RWPE2 (cell line): ENCODE measurements around the gene ARHGEF11.

Source experiments
- ATAC-seq: fragments of 200-7000 bp; cut with Tn5 transposase; 3 replicates; pipeline ENCODE4 v1.9.1; 2021; ENCODE audit warnings: low read depth
- DNase-seq: peaks from one replicate; pipeline ENCODE4 v3.0.0-alpha.2; 2020; ENCODE audit warnings: low spot score
- H3K27ac ChIP-seq: fragments of 450-650 bp; 2 replicates; pipeline ENCODE4 v1.5.1; 2017; ENCODE audit warnings: mild to moderate bottlenecking; ENCODE audit not compliant: poor library complexity, severe bottlenecking
- H3K27me3 ChIP-seq: fragments of 250-450 bp; sonication (Bioruptor Pico); 2 replicates; pipeline ENCODE4 v1.5.1; 2021; ENCODE audit warnings: mild to moderate bottlenecking, moderate library complexity; ENCODE audit not compliant: insufficient read depth, poor library complexity, severe bottlenecking
- H3K36me3 ChIP-seq: fragments of 250-450 bp; sonication (Bioruptor Pico); 2 replicates; pipeline ENCODE4 v1.5.1; 2020; ENCODE audit warnings: low read depth, mild to moderate bottlenecking, moderate library complexity
- H3K4me1 ChIP-seq: fragments of 250-450 bp; sonication (Bioruptor Pico); 2 replicates; pipeline ENCODE4 v1.5.1; 2021; ENCODE audit warnings: mild to moderate bottlenecking, moderate library complexity; ENCODE audit not compliant: insufficient read depth, poor library complexity, severe bottlenecking
- H3K4me3 ChIP-seq: fragments of 250-450 bp; sonication (Bioruptor Pico); 2 replicates; pipeline ENCODE4 v1.5.1; 2021; ENCODE audit warnings: mild to moderate bottlenecking, moderate library complexity; ENCODE audit not compliant: severe bottlenecking
- H3K9me3 ChIP-seq: fragments of 250-450 bp; sonication (Bioruptor Pico); 2 replicates; pipeline ENCODE4 v1.5.1; 2021; ENCODE audit warnings: mild to moderate bottlenecking, moderate library complexity; ENCODE audit not compliant: severe bottlenecking
- TF ChIP-seq, protein P1 (sequence below): fragments of 450-650 bp; IDR thresholded peaks from one replicate; pipeline ENCODE4 v1.5.1; 2017; ENCODE audit warnings: mild to moderate bottlenecking, moderate library complexity; ENCODE audit not compliant: poor library complexity, severe bottlenecking

ARHGEF11 gene

DNA sequence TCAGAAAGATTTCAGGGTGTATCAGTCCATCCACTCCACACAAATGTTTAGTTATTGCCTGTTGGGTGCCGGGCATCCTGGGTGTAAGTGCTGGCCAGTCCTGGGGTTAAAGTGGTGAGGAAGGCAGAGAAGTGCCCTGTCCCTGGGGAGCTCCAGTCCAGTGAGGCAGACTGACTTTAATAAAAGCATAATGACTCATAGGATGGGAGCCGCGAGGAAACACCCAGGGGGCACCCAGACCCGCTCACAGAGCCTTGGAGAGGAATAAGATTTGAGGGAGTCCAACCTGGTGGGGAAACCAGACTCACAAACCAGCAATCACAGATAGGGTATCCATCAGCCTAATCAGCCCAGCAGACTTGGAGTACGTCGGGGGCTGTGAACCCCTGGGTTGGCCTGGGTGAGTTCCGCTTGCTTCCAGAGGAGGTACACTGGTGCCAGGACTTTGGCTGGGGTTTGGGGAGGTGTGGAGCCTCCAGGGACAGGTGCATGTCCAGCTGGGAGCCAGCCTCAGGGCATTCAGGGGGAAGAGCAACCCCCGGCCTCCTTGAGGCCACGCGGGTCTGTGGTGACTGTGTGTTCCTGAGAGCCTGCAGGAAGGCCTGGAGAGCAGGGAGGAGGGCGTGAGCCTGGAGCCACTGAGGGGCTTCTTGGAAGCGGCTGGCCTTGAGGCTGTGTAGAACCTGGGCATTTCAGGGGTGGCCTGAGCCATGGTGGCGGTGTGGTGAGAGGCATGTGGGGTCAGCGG, 148.3 kb downstream of the ARHGEF11 start:
- TF ChIP-seq, protein P1, sequence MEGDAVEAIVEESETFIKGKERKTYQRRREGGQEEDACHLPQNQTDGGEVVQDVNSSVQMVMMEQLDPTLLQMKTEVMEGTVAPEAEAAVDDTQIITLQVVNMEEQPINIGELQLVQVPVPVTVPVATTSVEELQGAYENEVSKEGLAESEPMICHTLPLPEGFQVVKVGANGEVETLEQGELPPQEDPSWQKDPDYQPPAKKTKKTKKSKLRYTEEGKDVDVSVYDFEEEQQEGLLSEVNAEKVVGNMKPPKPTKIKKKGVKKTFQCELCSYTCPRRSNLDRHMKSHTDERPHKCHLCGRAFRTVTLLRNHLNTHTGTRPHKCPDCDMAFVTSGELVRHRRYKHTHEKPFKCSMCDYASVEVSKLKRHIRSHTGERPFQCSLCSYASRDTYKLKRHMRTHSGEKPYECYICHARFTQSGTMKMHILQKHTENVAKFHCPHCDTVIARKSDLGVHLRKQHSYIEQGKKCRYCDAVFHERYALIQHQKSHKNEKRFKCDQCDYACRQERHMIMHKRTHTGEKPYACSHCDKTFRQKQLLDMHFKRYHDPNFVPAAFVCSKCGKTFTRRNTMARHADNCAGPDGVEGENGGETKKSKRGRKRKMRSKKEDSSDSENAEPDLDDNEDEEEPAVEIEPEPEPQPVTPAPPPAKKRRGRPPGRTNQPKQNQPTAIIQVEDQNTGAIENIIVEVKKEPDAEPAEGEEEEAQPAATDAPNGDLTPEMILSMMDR: no peak
- H3K4me1 ChIP-seq: peaks cover 35% of the 10 kb centered on the region
- DNase-seq: no peak
- H3K9me3 ChIP-seq: no peaks in the 10 kb centered on the region
- peak; percentile 46 for ATAC-seq
- H3K36me3 ChIP-seq: no peaks in the 10 kb centered on the region
- H3K27ac ChIP-seq: peak overlapping the region; percentile 97
- no peaks in the 10 kb centered on the region for H3K27me3 ChIP-seq
- H3K4me3 ChIP-seq: no peak overlapping the region

DNA sequence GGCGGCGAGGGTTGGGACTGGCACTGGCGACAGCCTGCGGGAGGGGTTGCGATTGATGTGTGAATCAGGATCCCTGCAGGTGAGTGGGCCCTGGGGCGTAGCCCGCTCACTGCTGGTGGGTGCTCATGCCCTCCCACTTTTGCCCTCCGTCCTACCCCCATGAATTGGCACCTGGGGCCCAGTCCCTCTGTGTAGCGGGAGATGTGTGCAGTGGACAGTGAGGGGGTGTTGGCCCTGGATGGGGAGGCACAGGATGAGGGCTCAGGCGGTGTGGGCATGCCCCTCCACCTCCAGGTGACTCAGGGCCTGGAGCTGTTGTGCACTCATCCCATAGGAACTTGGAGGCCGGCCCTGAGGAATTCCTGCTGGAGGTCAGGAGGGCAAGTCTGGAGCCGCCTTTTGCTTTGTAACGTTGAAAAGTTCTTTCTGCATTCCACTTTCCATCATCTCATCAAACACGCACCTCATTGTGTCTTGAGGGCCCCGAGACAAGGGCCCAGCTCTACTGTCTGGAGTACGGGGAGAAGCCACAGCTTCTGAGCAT, 149.0 kb downstream of the ARHGEF11 start:
- Histone ChIP-seq H3K27me3 (no peaks in the 10 kb centered on the region), H3K36me3 (no peaks in the 10 kb centered on the region), H3K4me3 (no peak overlapping the region), H3K27ac (peak overlapping the region; percentile 97), H3K9me3 (no peaks in the 10 kb centered on the region), H3K4me1 (peaks cover 35% of the 10 kb centered on the region)
- DNase-seq: peak; percentile 98
- TF ChIP-seq, protein P1: no peak
- ATAC-seq: peak; percentile 88

GRCh38 chr1:156895927-156896326, 149.6 kb downstream of the ARHGEF11 start:
- Histone ChIP-seq H3K36me3 (no peaks in the 10 kb centered on the region), H3K27me3 (no peaks in the 10 kb centered on the region), H3K4me3 (no peak overlapping the region), H3K4me1 (peaks cover 35% of the 10 kb centered on the region), H3K9me3 (no peaks in the 10 kb centered on the region), H3K27ac (peak overlapping the region; percentile 97)
- TF ChIP-seq, protein P1: no peak
- ATAC-seq (no peak), DNase-seq (no peak)

DNA sequence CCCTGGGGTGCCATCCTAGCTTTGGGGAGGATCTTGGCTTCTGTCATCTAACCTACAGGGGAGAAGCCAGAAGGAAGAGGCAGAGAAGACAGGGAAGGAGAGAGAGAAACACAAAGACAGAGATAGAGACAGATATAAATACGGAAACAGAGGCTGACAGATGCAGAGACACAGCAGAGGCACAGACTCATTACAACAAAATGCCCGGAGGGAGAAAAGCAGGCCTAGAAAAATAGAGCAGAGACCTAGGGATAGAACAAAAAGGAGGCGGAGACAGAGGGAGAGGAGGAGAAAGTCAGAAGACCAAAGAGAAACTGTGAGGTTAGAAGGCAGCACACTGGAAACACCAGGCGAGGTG, 150.1 kb downstream of the ARHGEF11 start:
- no peaks in the 10 kb centered on the region for H3K27me3 ChIP-seq
- ATAC-seq (no peak), DNase-seq (no peak)
- H3K4me1 ChIP-seq: peaks cover 35% of the 10 kb centered on the region
- TF ChIP-seq, protein P1: no peak
- no peaks in the 10 kb centered on the region for H3K9me3 ChIP-seq
- no peak overlapping the region for H3K4me3 ChIP-seq
- H3K36me3 ChIP-seq: no peaks in the 10 kb centered on the region
- H3K27ac ChIP-seq: peak overlapping the region; percentile 97
